ENCODE results near the gene ZFP91.
"Not testable (repeated sequence)": the region's sequence is repeated elsewhere in the genome, so short reads cannot be mapped to it uniquely, and the experiment has no call there.

Gene ZFP91

GRCh38 chr11:58578635-58579191 lies at the start of gene ZFP91:
TSS of gene ZFP91 (plus strand) at chr11:58579063. CDS start at chr11:58579282, 219 bp downstream.
- DNase-seq = peak; percentile 99

DNA sequence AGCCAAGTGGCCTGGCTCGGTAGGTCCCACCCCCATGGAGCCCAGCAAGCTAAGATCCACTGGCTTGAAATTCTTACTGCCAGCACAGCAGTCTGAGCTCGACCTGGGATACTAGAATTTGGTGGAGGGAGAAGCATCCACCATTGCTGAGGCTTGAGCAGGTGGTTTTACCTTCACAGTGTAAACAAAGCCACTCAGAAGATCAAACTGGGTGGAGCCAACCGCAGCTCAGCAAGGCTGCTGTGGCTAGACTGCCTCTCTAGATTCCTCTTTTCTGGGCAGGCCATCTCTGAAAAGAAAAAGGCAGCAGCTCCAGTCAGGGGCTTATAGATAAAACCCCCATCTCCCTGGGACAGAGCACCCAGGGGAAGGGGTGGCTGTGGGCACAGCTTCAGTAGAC lies 48.6 kb upstream of the ZFP91 start:
- peak; percentile 11 for DNase-seq

- DNase-seq = no peak
These were observed 47.0 kb upstream of the ZFP91 start for GRCh38 chr11:58531865-58532341.

GRCh38 chr11:58546841-58547240 lies 32.0 kb upstream of the ZFP91 start:
- DNase-seq = no peak

DNA sequence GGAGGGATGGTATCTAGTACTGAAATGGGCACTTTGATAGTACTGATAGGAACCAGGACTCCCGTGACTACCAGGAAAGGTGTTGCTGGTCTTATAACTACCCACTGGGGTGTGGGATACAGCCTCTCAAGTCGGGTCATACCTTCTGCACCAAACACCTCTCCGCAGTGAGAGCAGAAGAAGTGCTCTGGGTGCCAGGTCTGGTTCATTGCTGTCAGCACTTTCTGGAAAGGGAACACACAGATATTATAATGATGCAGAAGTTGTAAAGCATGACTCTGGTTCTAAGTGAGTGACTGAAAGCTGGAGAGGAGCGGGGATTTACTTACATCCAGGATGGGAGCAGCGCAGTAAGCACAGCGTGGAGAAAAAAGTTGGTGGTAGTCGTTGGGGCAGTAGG lies 29.2 kb upstream of the ZFP91 start:
- DNase-seq = no peak

- DNase-seq = no peak
These were observed 18.0 kb upstream of the ZFP91 start for GRCh38 chr11:58560842-58561241.

- no peak for DNase-seq
These were observed 17.3 kb upstream of the ZFP91 start for GRCh38 chr11:58561394-58562098.

- no peak for DNase-seq
These were observed 16.5 kb upstream of the ZFP91 start for GRCh38 chr11:58562375-58562800.

- no peak for DNase-seq
These were observed 14.6 kb upstream of the ZFP91 start for GRCh38 chr11:58564231-58564630.

DNA sequence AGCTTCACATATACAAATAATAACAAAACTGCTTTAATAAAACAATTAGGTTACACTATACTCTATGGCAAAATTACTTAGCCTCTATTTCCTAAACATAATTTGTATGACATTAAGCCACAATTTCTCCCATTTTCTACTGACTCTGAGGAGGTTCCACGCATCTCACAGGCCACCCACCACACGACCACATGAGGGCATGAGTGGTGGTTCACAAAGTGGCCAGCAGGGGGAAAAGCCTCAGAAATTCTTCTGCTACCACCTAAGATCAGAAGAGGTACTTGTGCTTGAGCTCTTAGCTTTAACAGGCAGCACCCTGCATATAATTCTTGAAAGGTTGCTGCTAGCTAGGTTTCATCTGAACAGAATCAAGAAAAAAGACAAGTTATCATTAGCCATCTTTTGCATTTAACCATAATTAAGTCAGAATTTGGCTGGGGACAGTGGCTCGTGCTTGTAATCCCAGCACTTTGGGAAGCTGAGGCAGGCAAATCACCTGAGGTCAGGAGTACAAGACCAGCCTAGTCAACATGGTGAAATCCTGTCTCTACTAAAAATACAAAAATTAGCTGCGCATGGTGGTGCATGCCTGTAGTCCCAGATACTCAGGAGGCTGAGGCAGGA lies 10.9 kb upstream of the ZFP91 start:
- peak; percentile 71 for DNase-seq

GRCh38 chr11:58572906-58573305 lies 6.0 kb upstream of the ZFP91 start:
- DNase-seq = not testable (repeated sequence)

GRCh38 chr11:58573451-58574104 lies 5.3 kb upstream of the ZFP91 start:
- peak; percentile 79 for DNase-seq

- no peak for DNase-seq
These were observed 4.0 kb upstream of the ZFP91 start for GRCh38 chr11:58574881-58575280.

DNA sequence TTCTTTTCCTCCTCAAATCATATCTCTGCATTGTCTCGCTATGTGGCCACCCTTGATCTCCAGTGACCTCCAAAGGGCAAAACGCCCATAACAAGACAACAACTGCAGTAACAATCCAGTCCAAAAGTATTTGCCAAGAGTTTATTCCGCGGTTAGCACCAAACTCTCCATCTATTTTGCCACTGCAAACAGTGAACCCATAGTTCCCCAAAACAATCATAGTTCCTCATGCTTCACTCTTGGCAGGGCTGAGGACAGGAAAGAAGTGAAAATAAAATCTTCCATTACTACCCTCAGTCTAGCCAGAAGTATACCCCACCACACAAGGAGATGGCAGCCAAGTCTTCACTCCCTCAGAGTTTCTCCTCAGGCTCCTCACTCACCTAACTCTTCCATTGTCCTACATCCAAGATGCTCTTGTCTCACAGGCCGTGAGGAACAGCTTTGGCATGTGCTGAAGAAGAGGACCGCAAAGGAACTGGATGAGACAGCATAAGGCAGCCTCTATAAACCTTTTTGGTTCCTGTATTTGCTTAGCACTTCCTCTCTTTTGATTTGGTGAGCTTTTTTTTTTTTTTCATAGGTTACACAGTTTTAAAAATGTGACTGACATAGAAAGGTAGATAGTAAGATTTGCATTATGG lies 3.4 kb upstream of the ZFP91 start, which contains the start of gene LPXN:
LPXN (minus strand) TSS at position 480 of the 644 bp plus-strand sequence; CDS start at position 396, 84 bp downstream.
- DNase-seq = peak; percentile 13

DNA sequence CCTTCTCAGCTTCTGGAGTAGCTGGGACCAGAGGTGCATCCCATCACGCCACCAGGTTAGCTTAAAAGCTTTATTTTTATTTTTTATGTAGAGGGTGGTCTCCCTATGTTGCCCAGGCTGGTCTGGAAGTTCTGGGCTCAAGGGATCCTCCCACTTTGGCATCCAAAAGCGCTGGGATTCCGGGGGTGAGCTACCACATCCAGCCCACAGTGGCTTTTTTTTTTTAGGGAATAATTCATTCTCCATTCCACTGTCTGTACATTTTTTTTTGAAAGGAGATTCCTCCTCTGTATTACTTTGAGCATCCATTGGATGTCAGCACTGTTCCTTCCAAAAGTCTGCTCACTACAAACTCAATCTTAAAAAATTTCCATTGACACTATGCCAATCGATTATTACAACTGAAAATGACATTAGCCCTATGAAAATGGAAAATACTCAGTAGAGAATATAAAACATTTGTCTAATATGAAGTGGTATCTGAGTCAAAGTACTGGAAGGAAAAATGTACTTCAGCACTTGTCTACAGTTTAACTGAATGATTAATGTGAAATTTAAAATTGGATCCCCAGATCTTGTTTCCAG lies 1.9 kb upstream of the ZFP91 start:
- peak; percentile 38 for DNase-seq

DNA sequence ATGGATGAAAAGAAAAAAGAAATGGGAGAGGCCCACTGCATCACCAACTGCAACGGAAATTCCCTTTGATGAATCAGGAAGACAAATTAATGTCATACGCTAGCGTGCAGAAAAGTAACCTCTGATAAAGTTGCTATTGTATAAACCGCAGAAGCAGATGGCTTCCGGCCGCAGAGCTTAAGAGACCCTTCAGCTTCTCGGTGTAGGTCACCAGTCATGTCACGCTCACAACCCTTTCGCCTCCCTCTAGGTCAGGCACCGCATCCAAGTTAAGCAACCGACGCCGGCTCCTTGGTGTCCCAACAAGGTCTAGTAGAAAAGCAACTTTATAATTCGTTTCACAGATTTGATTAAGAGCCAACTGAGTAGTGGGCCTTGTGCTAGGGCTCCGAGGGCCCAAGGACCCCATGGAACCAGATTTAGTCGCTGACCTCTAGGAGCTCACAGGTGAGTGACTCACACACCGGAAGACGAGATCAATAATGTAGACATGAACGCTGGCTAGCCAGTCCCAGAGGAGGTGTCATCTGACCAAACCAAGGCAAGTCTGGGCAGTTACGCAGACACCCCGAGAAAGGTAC lies 1.2 kb upstream of the ZFP91 start:
- DNase-seq = no peak

GRCh38 chr11:58578136-58578634 lies 678 bp upstream of the ZFP91 start:
- DNase-seq = peak; percentile 99

DNA sequence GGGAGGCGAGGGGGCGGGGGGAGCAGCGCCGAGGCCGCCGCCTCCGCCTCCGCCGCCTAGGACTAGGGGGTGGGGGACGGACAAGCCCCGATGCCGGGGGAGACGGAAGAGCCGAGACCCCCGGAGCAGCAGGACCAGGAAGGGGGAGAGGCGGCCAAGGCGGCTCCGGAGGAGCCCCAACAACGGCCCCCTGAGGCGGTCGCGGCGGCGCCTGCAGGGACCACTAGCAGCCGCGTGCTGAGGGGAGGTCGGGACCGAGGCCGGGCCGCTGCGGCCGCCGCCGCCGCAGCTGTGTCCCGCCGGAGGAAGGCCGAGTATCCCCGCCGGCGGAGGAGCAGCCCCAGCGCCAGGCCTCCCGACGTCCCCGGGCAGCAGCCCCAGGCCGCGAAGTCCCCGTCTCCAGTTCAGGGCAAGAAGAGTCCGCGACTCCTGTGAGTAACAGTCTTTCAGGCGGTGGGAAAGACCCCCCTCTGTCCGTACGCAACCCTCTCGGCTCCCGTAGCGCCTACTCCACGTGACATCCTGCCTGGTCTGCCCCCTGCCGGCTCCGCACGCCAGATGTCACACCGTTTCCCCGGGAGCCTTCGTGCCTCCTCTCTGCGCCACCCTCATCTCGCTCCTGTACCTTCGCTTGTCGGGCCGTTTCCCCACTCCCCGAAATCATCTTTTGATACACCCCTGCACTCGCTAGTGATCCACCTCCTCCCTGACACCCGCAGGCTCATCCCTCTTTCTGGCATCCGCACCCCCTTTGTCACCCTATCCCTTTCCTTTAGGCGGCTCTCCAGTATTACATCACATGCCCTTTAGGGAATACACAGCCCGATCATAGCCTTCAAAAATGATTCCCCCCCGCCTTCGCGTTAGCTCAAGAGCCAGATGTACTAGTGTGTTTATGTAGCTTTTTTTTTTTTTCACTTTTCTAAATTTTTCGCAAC lies 598 bp downstream of the ZFP91 start:
- peak; percentile 95 for DNase-seq

- peak; percentile 22 for DNase-seq
These were observed 1.4 kb downstream of the ZFP91 start for GRCh38 chr11:58580311-58580710.

- no peak for DNase-seq
These were observed 3.6 kb downstream of the ZFP91 start for GRCh38 chr11:58582437-58582836.

DNA sequence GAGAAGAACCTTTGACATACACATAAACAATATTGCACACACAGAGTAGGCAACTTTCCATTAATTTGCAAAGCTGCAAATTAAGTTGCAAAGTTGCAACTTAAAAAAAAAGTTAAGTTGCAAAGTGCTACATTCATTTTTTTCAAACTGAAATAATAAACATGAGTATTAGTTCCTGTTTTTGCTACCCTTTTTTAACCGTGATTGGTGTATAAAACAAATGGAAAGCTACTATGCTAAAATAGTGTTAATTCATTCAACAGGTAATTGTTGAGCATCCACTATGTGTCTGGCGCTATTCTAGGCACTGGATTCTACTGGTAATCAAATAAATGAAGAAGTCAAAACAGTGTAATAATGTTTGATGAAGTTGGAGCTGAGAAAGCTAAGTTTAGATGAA lies 8.1 kb downstream of the ZFP91 start:
- no peak for DNase-seq
